Stimulated activated naive CD8-positive, alpha-beta T cell treated with anti-CD3 and anti-CD28 coated beads, Interleukin-15, Interleukin-2, amounts not matched to agents 100 ng/mL and 50 ng/mL, for 24 hours (primary cell): ENCODE results near the gene TMEM269.
"Not testable (repeated sequence)": the region's sequence is repeated elsewhere in the genome, so short reads cannot be mapped to it uniquely, and the experiment has no call there.

Source experiments
- H3K27ac Mint-ChIP-seq: one replicate; pipeline ENCODE4 v1.8.0; 2021; ENCODE audit warnings: mild to moderate bottlenecking, mixed read lengths
- H3K27me3 Mint-ChIP-seq: one replicate; pipeline ENCODE4 v1.8.0; 2021; ENCODE audit warnings: mixed read lengths
- H3K36me3 Mint-ChIP-seq: one replicate; pipeline ENCODE4 v1.8.0; 2021; ENCODE audit warnings: low read depth, mixed read lengths
- H3K4me1 Mint-ChIP-seq: one replicate; pipeline ENCODE4 v1.8.0; 2021; ENCODE audit warnings: low read depth, mixed read lengths
- H3K4me3 Mint-ChIP-seq: one replicate; pipeline ENCODE4 v1.8.0; 2021; ENCODE audit warnings: mild to moderate bottlenecking, mixed read lengths
- H3K9me3 Mint-ChIP-seq: one replicate; pipeline ENCODE4 v1.8.0; 2021; ENCODE audit warnings: mixed read lengths

TMEM269 gene

DNA sequence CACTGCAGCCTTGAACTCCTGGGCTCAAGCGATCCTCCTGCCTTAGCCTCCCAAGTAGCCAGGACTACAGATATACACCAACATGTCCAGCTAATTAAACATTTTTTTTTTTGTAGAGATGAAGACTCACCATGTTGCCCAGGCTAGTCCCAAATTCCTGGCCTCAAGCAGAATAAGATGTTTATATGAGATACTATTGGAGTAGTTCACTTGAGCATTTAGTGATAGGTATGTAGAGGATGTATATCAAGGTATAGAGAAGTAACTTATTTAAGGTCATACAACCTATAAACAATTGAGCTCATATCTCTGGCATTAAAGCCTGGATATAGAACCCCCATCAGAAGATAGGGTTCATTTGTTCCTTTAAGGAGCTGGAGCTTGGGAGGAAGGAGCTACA lies 4.6 kb upstream of the TMEM269 start:
- Mint-ChIP-seq H3K4me3 (no peak overlapping the region), H3K27me3 (no peaks in the 10 kb centered on the region), H3K4me1 (peaks cover 13% of the 10 kb centered on the region), H3K36me3 (peaks cover 69% of the 10 kb centered on the region), H3K9me3 (no peaks in the 10 kb centered on the region), H3K27ac (no peak overlapping the region)

DNA sequence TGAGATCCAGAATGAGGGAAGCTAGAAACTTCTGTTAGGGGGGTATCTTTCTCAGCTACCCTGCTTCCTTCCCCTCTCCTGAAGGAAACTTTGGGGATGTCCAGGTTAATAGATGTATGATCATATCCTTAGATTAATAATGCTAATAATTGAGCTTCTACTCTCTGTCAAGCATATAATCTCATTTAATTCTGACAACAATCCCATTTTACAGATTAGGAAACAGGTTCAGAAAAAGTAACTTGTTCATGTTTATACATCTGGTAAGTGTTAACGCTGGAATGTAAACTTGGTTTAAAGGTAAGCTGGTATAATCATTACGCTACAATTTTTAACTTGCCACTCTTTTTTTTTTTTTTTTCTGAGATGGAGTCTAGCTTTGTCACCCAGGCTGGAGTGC lies 1.7 kb upstream of the TMEM269 start:
- H3K4me1 Mint-ChIP-seq: peaks cover 22% of the 10 kb centered on the region
- H3K27ac Mint-ChIP-seq: no peak overlapping the region
- H3K36me3 Mint-ChIP-seq: peaks cover 47% of the 10 kb centered on the region

DNA sequence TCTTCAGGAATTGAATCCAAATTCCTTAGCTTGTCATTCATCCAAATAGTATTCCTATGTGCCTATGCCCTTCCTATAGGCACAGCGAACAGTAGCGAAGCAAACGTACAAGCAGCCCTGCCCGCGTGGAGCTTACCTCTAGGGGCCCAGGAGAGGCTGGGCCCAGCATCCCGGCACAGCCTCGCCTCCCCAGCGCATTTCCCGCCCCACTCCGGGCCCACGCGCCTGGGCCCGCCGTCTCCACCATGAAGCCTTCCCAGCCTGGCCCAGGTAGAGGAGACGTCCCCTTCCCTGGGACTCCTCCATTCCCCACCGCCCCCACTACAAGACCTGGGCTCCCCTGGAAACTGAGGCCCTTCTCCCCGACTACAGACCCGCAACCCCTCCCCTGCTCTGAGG lies 245 bp upstream of the TMEM269 start:
- Mint-ChIP-seq H3K27ac (no peak overlapping the region), H3K4me3 (no peak overlapping the region), H3K27me3 (peaks cover 4% of the 10 kb centered on the region)

More for the DNA sequence above, 1.7 kb upstream of the TMEM269 start:
- Mint-ChIP-seq H3K4me3 (no peak overlapping the region), H3K9me3 (no peaks in the 10 kb centered on the region), H3K27me3 (peaks cover 4% of the 10 kb centered on the region)

DNA sequence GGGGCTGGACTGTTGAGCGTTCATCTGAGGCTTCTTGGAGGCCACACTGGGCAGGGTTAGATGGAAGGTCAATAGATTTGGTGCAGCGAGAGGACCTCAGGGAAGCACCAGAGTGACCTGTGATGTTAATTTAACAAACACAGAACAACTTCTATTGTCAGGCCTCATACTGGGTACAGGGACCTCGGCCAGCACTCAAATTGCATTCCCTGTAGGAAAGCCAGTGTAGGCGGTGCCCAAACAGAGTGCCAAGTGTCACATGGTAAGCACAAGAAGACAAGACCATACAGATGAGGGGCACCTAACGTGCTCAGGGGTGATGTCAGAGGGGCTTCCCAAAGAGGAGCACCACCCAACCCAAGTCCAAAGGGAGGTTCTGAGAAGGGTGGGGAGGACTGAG lies 1.3 kb downstream of the TMEM269 start:
- H3K27ac Mint-ChIP-seq: no peak overlapping the region
- H3K27me3 Mint-ChIP-seq: peaks cover 4% of the 10 kb centered on the region
- peaks cover 15% of the 10 kb centered on the region for H3K4me1 Mint-ChIP-seq
- H3K4me3 Mint-ChIP-seq: peak overlapping the region; percentile 66
- no peaks in the 10 kb centered on the region for H3K9me3 Mint-ChIP-seq
- H3K36me3 Mint-ChIP-seq: peaks cover 21% of the 10 kb centered on the region

More for the DNA sequence above, 245 bp upstream of the TMEM269 start:
- H3K4me1 Mint-ChIP-seq: peaks cover 19% of the 10 kb centered on the region
- H3K9me3 Mint-ChIP-seq: no peaks in the 10 kb centered on the region
- H3K36me3 Mint-ChIP-seq: peaks cover 36% of the 10 kb centered on the region

DNA sequence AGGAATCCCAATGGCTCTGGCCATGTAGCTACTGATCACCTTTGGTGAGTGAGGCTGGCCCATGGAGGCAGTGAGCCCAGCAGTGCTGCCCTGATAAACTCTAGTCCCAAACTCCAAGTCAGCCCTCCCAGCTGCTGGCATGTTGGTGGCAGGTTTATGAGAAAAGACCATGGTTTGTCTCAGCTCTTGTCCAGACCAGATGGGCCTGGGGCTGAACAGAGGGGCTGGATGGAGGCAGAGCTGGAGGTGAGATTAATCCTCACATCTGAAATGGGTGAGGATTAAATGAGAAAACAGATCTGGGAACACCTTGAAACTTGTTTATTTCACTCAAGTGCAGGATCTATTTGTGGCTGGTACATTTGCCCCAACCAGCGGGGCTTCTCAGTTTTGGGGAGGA lies 3.2 kb downstream of the TMEM269 start:
- H3K9me3 Mint-ChIP-seq: no peaks in the 10 kb centered on the region
- peaks cover 15% of the 10 kb centered on the region for H3K4me1 Mint-ChIP-seq
- peaks cover 4% of the 10 kb centered on the region for H3K27me3 Mint-ChIP-seq
- no peak overlapping the region for H3K4me3 Mint-ChIP-seq
- H3K27ac Mint-ChIP-seq: no peak overlapping the region
- H3K36me3 Mint-ChIP-seq: peaks cover 10% of the 10 kb centered on the region

DNA sequence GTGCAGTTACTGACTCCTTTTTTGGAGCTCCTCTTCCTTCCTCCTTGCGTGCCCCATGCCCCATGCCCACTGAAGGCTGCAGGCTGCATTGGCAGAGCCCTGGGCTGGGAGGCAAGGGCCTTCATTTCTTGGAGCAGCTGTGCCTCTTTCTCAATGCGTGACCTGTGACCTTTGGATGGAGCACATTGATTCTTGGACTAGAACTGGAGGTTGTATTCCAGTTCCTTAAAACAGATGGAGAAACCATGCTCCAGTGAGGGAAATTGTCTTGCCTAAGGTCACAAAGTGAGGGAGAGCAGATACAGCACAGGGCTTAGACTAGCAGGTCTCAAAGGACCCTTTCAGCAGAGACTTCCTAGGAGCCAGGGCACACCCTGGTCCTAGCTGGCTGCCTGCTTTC lies 9.0 kb downstream of the TMEM269 start:
- no peaks in the 10 kb centered on the region for H3K9me3 Mint-ChIP-seq
- H3K27me3 Mint-ChIP-seq: no peaks in the 10 kb centered on the region
- no peak overlapping the region for H3K27ac Mint-ChIP-seq
- H3K4me1 Mint-ChIP-seq: no peaks in the 10 kb centered on the region
- no peaks in the 10 kb centered on the region for H3K36me3 Mint-ChIP-seq
- H3K4me3 Mint-ChIP-seq: no peak overlapping the region

DNA sequence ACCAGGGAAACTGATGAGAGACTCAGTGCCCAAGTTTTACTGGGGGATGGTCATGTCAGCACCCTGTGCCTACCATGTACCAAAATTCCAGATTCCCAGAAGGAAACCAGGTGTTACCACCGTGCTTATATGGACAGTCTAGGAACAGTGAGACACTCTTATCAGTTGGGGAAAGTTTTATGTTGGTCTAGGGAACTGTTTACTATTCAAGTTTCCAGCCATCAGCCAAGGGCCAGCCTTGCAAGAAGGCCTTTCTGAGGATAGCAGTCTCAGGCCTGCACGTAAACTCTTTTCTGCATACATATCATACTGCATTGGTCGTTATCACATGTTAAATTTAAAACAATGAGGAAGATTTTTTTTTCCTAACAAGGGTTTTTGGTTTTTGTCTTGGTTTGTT lies 12.6 kb downstream of the TMEM269 start:
- Mint-ChIP-seq H3K4me1 (no peaks in the 10 kb centered on the region), H3K27ac (no peak overlapping the region), H3K36me3 (no peaks in the 10 kb centered on the region), H3K9me3 (no peaks in the 10 kb centered on the region), H3K4me3 (no peak overlapping the region), H3K27me3 (no peaks in the 10 kb centered on the region)

DNA sequence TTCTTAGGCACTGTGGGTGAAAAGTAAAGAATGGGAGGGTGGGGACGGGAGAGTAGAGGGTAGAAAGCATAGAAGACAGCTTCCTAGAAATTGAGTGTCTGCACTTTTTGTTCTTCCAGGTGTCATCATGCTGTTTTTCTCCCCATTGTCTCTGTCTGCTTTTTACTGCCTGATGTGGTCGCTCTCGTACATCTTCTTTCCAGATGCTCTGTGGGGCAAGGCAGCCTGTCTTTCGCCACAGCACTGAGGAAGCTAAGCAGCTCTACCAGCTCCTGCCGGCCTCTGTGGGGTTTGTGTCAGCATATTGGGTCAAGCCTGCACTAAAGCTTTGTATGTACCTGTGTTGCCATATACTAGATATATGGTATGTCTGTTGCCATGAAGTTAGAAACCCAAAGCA lies 13.2 kb downstream of the TMEM269 start:
- H3K9me3 Mint-ChIP-seq: no peaks in the 10 kb centered on the region
- no peak overlapping the region for H3K4me3 Mint-ChIP-seq
- no peaks in the 10 kb centered on the region for H3K4me1 Mint-ChIP-seq
- no peak overlapping the region for H3K27ac Mint-ChIP-seq
- H3K27me3 Mint-ChIP-seq: no peaks in the 10 kb centered on the region
- no peaks in the 10 kb centered on the region for H3K36me3 Mint-ChIP-seq

DNA sequence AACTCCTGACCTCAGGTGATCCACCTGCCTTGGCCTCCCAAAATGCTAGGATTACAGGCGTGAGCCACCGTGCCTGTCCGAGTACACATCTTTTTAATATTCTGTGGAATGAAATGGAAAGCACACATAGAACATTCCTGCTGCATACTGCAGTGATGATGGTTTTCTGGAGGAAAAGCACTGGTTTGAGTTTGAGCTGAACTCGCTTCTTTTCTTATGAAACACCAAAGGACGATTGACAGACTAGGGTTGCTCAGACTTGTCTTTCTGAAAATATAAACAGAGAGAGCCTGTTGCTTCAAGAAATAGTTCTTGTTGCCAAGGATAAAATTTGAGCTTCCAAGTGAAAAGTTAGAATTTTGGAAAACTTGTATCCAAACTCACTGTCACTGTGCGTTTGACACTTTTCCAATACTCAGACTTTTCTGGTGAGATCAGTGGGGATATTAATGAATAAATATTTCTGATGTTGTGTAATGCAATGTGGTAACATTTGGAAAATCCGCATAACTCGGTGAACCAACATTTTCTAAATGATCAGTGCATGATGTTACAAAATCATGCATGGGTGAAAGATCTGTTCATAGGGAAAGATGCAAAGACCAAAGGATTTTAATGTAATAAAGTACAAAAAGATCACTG lies 17.2 kb downstream of the TMEM269 start:
- Mint-ChIP-seq H3K27ac (no peak overlapping the region), H3K27me3 (no peaks in the 10 kb centered on the region), H3K4me1 (no peaks in the 10 kb centered on the region), H3K9me3 (no peaks in the 10 kb centered on the region), H3K4me3 (no peak overlapping the region), H3K36me3 (peaks cover 7% of the 10 kb centered on the region)

DNA sequence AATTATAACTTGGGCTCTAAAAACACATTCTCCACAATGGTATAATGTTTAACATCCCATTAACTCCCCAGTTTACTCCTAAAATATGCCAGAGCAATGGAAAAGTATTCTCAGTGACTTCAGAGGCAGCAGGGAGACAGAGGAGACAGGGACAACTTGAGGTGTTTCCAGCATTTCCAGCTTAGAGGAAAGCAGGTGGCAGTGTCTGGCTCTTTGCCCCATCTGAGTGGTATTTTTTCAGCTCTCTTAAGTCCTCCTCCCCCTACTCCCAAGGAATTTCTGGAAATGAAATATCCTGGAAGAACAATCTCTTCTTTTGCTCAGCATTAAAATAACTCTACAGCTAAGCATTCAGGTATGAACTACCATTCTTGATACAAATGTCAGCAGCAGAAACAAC lies 21.4 kb downstream of the TMEM269 start:
- Mint-ChIP-seq H3K9me3 (no peaks in the 10 kb centered on the region), H3K36me3 (peaks cover 7% of the 10 kb centered on the region), H3K4me1 (no peaks in the 10 kb centered on the region), H3K27ac (no peak overlapping the region), H3K27me3 (no peaks in the 10 kb centered on the region), H3K4me3 (no peak overlapping the region)

DNA sequence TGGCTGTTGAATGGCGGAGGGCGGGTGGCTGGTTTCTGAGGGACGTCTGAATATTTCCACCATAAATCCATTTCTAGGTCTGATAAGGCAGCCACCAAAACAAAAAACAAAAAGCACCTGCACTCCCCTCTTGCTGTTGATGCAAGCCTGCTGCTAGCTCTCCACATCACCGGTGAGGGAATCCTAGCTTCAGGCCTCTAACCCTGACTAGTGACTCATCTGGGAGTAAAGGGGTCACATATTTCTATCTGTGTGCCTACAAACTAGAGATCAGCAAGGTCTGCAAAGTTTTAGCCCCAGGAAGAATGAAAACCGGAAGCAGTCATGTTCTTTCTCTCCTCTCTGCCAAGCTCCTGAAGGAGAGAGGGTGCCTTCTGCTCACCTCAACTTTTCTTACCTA lies 21.8 kb downstream of the TMEM269 start:
- H3K27me3 Mint-ChIP-seq: no peaks in the 10 kb centered on the region
- no peaks in the 10 kb centered on the region for H3K9me3 Mint-ChIP-seq
- H3K4me1 Mint-ChIP-seq: no peaks in the 10 kb centered on the region
- peaks cover 7% of the 10 kb centered on the region for H3K36me3 Mint-ChIP-seq
- H3K27ac Mint-ChIP-seq: no peak overlapping the region
- no peak overlapping the region for H3K4me3 Mint-ChIP-seq

DNA sequence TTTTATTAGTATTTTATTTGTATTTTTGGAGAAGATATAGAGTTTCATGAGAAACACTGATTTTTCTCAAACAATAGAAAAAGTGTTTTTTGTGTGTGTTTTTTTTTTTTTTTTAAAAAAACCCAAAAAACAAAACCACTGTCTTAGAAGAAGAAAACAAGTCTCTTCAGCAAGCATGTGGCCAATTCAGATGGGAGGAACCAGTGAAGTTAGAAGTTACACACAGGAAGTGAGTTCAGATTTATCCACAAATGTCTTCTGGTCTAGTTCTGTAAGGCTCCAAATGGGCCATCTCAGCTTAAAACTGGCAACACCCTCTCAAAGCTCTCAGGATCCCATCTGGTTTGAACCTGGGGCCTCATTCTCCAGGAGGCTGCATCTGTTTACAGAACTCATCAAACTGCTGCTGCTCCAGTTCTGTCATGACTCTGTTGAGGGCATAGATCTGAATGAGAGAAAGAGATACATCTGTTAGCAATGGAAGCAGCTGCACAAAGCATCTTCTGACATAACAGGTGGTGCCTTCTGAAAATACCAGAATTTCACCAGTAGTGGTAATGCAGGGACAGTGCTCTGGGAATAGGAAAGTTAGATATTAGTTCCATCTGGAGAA lies 22.4 kb downstream of the TMEM269 start:
- no peaks in the 10 kb centered on the region for H3K9me3 Mint-ChIP-seq
- H3K27me3 Mint-ChIP-seq: no peaks in the 10 kb centered on the region
- no peaks in the 10 kb centered on the region for H3K4me1 Mint-ChIP-seq
- H3K4me3 Mint-ChIP-seq: no peak overlapping the region
- H3K36me3 Mint-ChIP-seq: peaks cover 7% of the 10 kb centered on the region
- no peak overlapping the region for H3K27ac Mint-ChIP-seq

DNA sequence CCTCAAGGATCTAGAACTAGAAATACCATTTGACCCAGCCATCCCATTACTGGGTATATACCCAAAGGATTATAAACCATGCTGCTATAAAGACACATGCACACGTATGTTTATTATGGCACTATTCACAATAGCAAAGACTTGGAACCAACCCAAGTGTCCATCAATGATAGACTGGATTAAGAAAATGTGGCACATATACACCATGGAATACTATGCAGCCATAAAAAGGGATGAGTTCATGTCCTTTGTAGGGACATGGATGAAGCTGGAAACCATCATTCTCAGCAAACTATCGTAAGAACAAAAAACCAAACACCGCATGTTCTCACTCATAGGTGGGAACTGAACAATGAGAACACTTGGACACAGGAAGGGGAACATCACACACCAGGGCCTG lies 30.0 kb downstream of the TMEM269 start:
- not testable (repeated sequence) for H3K4me3 Mint-ChIP-seq, H3K27me3 Mint-ChIP-seq, H3K27ac Mint-ChIP-seq, H3K9me3 Mint-ChIP-seq
- H3K4me1 Mint-ChIP-seq: peaks cover 21% of the 10 kb centered on the region
- H3K36me3 Mint-ChIP-seq: peaks cover 11% of the 10 kb centered on the region

DNA sequence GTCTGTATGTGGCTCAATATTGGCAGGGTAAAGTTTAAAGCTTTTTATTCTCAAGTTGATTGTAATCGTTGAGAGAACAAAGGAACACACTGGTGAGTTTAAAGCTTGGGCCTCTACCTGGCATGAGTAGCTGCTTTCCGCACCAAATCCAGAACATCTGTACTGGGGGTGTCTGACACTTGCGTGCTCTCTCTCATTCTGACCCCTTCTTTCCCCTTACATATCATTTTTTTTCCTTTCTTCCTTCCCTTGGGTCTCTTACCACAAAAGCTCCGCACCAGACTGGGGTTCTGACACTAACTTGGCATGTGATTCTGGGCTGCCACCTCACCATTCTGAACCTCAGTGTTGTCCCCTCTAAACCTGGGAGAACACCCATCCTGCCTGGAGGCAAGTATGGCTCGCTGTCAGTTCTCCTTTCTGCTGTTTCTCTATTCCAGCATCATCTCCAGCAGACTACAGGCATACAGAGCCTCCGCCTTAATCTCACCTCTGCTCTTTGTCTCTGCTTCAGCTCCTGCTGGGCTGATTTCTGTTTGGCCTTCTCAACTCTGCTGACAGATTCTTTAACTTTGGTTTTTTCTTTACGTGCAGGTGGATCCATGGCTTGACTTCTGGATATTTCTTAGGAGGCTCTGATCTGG lies 31.3 kb downstream of the TMEM269 start:
- Mint-ChIP-seq H3K4me3 (peak overlapping the region; percentile 81), H3K27me3 (no peaks in the 10 kb centered on the region), H3K36me3 (peaks cover 11% of the 10 kb centered on the region), H3K27ac (peak overlapping the region; percentile 76), H3K4me1 (peaks cover 21% of the 10 kb centered on the region), H3K9me3 (no peaks in the 10 kb centered on the region)

DNA sequence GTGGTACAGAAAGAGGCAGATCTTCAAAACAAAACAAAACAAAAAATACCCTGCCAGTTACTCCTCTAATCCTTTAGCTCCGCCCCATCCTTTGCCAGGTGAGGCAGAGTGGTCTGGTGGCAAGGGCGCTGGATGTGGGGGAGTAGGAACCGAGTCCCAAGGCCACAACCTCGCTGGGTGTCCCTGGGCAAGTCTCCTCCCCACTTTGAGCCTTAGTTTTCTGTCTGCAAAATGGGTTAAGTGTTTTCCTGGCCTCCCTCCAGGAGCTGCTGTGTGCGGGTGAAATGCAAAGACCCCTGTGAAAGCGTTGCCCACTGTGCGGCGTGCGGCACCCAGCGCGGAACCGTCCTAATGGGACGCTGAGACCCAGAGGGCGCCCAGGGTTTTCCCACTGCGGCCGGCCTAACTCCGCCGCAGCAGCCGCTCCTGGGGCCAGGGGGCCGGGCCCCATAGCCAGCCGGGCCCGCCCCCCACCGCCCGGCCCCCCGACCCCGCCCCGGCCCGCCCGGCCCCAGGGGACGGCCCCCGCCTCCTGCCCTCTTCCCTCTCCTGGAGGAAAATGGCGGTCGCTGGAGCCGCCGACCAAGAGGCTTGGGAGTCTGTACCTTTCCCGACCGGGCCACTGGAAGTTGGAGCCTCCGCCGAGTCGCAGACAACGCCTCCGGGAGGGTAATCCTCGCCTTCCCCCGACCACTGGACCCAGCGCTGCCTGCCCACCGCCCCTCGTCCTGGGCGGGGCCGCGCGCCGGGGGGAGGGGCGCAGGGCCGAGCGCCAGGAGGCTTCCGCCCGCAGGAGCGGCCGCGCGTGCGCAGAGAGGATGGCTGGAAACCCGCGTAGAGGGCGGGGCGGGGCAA lies 32.0 kb downstream of the TMEM269 start, which contains the start of the genes ERMAP and SVBP:
Gene ERMAP, plus strand, starts transcription at position 538 of the 855 bp plus-strand sequence. CDS start 13,327 bp downstream, outside the sequence.
Gene SVBP, minus strand, starts transcription at position 813 of the 855 bp plus-strand sequence. CDS start 853 bp downstream, outside the sequence.
- H3K4me1 Mint-ChIP-seq: peaks cover 21% of the 10 kb centered on the region
- H3K36me3 Mint-ChIP-seq: peaks cover 11% of the 10 kb centered on the region
- H3K9me3 Mint-ChIP-seq: no peaks in the 10 kb centered on the region
- H3K27ac Mint-ChIP-seq: peak within 1 kb of the TSS; percentile 76
- no peaks in the 10 kb centered on the region for H3K27me3 Mint-ChIP-seq
- H3K4me3 Mint-ChIP-seq: peak within 1 kb of the TSS; percentile 81
